ENCODE measurements around the gene GNAT1. TPM values are rescaled to one million over a fixed set of nuclear protein-coding genes. Genes with fewer than 3 reads are reported as not detected.

GNAT1 gene
- total and polyA plus RNA-seq, 2 of the 13 experiments (the other 11 are each of a cell fraction or from before 2014, with no cell fraction given) = 0.15 TPM; not detected in 1

- TF ChIP-seq NFYB (CRISPR knock-in tag; IDR thresholded peaks at IDR 0.05) (no peak), ZNF205 (CRISPR knock-in tag; IDR thresholded peaks at IDR 0.05) (no peak), REXO4 (CRISPR knock-in tag; IDR thresholded peaks at IDR 0.05; ENCODE audit: borderline replicate concordance) (no peak), ZNF709 (CRISPR knock-in tag; IDR thresholded peaks at IDR 0.05) (no peak), AFF4 (CRISPR knock-in tag; IDR thresholded peaks at IDR 0.05) (no peak), ZHX2 (IDR thresholded peaks at IDR 0.05; ENCODE audit: low read depth) (no peak), ZHX2 (CRISPR knock-in tag; IDR thresholded peaks at IDR 0.05; ENCODE audit: borderline replicate concordance) (no peak), SOX5 (CRISPR knock-in tag; IDR thresholded peaks at IDR 0.05; ENCODE audit: borderline replicate concordance) (no peak), AKAP8 (CRISPR knock-in tag; IDR thresholded peaks at IDR 0.05) (no peak), KLF6 (CRISPR knock-in tag; IDR thresholded peaks at IDR 0.05) (0 out of 2 replicates have a peak, but pooled peaks have one; percentile 12), ZFP41 (CRISPR knock-in tag; IDR thresholded peaks at IDR 0.05; ENCODE audit: borderline replicate concordance) (0 out of 2 replicates have a peak, but pooled peaks have one; percentile 37)
Observed at GRCh38 chr3:50150863-50151686, 40.3 kb upstream of the GNAT1 start (continued).

All from HepG2 (cell line).